IgD-negative memory B cell (primary cell): Measurements from ENCODE around the gene BRD9. TPM values are rescaled to one million over a fixed set of nuclear protein-coding genes. Genes with fewer than 3 reads are reported as not detected.
"Not testable (repeated sequence)": the region's sequence is repeated elsewhere in the genome, so short reads cannot be mapped to it uniquely, and the experiment has no call there.

Experiments used
- H3K27ac Mint-ChIP-seq, 3 donors: one replicate each; pipeline ENCODE4 v1.8.0; 2020 to 2022; ENCODE audit warnings: mild to moderate bottlenecking in 3 of 3, mixed read lengths in 3 of 3, moderate library complexity in 1 of 3
- H3K27me3 Mint-ChIP-seq: one replicate; pipeline ENCODE4 v1.8.0; 2021; ENCODE audit warnings: mixed read lengths
- H3K36me3 Mint-ChIP-seq: one replicate; pipeline ENCODE4 v1.8.0; 2020; ENCODE audit warnings: mild to moderate bottlenecking, mixed read lengths
- H3K4me1 Mint-ChIP-seq, 3 donors: one replicate each; pipeline ENCODE4 v1.8.0; 2020 to 2022; ENCODE audit warnings: mixed read lengths in 3 of 3, mild to moderate bottlenecking in 1 of 3
- H3K4me3 Mint-ChIP-seq, 4 donors: one replicate each; pipeline ENCODE4 v1.8.0; 2020 to 2022; ENCODE audit warnings: mild to moderate bottlenecking in 4 of 4, mixed read lengths in 4 of 4, moderate library complexity in 3 of 4
- H3K9me3 Mint-ChIP-seq, 3 donors: one replicate each; pipeline ENCODE4 v1.8.0; 2020 to 2021; ENCODE audit warnings: mixed read lengths in 3 of 3, mild to moderate bottlenecking in 1 of 3
- polyA plus RNA-seq: library from polyadenylated mRNA; unstranded; fragments of 300-500 nt; fragmentation: Illumina TruSeq; gene quantifications from one replicate; pipeline ENCODE4 v1.2.3, GENCODE V29; 2021

Gene BRD9
- polyA plus RNA-seq, 1 donor from 2014 or later, result 19.3 TPM

DNA sequence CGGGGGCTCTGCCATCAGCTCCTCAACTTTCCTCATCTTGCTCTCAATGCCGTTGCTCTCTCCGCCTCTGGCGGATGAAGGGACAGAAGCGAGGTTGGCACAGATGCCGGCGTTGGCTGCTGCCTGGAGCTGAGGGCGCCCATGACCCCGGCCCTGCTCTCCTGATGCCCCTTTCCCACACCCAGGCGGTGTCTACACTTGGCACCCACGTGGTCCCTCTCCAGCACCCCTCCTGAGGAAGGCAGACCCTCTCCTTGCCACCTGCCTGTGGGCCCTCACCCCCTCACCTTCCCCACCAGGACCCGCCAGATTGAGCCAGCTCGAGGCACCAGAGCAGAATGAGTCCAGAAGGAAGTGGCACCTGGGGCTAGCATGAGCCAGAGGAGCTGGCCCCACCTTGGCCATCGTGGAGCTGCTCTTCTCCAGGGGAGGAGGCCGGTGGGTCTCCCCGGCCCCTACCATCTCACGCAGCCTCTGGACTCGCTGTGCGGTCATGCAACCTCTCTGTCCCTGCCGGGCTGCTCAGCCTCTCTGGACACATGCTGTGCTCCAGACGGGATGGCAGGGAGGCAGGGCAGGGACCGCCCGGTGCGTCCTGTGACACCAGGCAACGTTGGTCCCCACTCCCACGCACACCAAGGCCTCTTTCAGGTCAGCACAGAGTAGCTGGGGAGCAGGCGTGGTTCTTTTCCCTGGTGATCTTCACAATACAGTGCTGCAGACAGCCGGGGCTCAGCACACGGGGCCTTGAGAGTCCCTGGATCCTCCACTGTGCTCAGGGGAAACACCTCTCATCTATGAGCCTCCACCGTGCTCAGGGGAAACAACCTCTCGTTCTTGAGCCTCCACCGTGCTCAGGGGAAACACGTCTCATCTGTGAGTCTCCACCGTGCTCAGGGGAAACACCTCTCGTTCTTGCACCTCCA is 46.7 kb downstream of the BRD9 start:
- not testable (repeated sequence) for H3K4me1 Mint-ChIP-seq, H3K27me3 Mint-ChIP-seq, H3K4me3 Mint-ChIP-seq, H3K36me3 Mint-ChIP-seq, H3K27ac Mint-ChIP-seq, H3K9me3 Mint-ChIP-seq

DNA sequence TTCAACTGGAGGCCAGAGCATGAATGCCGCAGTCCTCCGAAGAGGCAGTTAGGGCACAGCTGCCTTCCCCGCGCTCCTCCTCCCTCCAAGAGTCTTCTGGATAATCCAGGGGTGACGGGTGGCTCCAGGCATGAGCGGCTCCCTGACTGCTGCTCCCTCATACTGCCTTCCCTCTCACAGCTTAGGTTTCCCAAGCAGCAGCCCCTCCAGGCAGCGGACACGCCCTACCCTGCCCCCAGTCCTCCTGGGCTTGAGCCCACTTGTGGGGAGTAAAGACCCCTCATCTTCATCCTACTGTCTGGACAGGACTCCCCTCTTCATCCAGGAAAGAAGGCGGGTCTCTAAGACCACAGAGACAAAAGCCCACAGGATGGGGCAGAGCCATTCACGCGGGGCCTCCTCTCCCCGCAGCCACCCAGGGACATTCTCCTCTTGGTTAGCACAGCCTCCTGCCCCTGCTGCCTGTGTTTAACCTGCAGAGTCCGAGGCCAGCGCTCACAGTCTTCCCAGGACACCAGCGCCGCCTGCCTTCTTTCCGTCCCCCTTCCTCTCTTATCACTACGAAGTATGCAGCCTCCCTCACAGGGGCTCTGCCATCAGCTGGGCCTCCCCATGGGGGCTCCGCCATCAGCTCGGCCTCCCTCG is 47.4 kb downstream of the BRD9 start:
- not testable (repeated sequence) for H3K27me3 Mint-ChIP-seq, H3K9me3 Mint-ChIP-seq, H3K27ac Mint-ChIP-seq, H3K4me3 Mint-ChIP-seq, H3K36me3 Mint-ChIP-seq, H3K4me1 Mint-ChIP-seq

DNA sequence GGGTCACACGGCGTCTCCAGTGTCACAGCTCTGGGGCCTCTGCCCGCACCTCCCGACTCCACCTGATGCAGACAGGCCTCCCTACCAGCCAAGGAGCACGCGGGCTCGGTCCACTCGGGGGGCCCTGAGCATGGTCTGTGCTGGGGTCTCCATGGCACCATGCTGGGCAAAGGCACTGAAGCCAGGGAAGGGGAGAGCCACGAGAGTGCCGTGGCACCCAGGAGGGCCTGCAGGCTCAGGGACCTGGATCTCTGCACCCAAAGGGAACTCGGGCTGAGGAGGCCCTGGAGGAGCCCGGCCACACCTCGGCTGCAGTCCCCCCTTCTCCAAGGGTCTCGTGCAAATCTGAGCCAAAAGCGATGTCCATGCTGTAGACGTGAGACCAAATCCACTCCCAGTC is 48.2 kb downstream of the BRD9 start:
- H3K4me3 Mint-ChIP-seq, H3K27me3 Mint-ChIP-seq, H3K9me3 Mint-ChIP-seq, H3K36me3 Mint-ChIP-seq, H3K27ac Mint-ChIP-seq, H3K4me1 Mint-ChIP-seq: not testable (repeated sequence)

GRCh38 chr5:843926-844325 is 48.7 kb downstream of the BRD9 start:
- peak overlapping the region in 1 of 4 donors; percentile 68 for H3K4me3 Mint-ChIP-seq
- not testable (repeated sequence) for H3K9me3 Mint-ChIP-seq, H3K36me3 Mint-ChIP-seq, H3K4me1 Mint-ChIP-seq, H3K27ac Mint-ChIP-seq, H3K27me3 Mint-ChIP-seq

DNA sequence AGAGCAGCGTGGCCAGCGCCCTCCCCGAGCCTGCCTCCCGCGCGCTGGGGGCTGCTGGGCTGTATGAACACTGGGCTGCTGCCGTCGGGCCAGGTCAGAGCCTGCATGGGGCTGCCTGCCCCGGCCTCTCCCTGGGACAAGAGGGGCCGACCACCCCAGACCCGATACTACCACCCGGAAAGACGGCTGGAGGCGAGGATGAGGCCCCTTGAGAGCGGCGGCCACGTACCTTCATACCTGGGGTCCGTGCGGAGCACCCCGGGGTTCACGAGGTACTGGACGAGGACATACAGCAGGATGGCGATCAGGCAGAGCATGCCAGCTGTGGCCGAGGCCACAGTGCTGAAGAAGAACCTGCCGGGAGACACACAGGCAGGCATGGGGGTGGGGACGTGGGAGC is 49.2 kb downstream of the BRD9 start:
- not testable (repeated sequence) for H3K27me3 Mint-ChIP-seq, H3K4me1 Mint-ChIP-seq, H3K36me3 Mint-ChIP-seq, H3K9me3 Mint-ChIP-seq, H3K27ac Mint-ChIP-seq, H3K4me3 Mint-ChIP-seq

DNA sequence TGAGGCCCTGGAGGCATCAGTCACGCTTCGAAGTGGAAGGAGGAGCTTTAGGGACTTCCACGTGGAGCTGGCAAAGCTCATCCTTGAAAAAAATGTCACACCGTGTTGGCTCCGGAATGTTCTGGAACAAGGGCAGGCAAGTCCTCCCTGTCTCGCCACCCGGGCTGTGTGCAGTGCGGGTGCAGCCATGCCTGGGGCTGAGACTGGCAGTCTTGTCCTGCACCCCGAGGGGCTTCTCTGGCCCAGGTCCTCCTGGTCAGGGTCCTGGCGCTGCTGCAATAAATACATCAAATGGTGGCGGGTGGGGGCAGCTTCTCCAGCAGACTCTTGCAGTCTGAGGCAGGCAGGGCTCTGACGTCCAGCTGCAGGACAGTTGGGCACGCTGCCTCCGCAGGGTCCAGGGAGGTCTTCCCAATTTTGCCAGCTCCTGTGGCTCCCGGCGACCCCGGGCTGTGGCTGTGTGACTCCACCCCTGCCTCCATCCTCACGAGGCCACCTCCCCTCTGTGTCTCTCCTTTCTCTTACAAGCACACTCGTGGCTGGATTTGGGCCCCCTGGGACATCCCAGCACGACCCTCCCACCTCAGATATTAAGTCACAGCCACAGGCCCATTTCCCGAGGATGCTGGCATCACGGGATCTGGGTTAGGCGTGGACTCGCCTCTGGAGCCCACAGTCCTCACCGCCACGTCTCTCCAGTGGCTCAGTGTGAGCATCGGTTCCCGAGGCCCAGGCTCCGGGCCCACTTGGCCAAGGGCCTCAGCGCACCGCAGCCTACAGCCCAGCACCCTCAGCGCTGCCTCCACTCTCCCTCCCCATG is 50.0 kb downstream of the BRD9 start:
- H3K4me3 Mint-ChIP-seq, H3K9me3 Mint-ChIP-seq, H3K27me3 Mint-ChIP-seq, H3K27ac Mint-ChIP-seq, H3K36me3 Mint-ChIP-seq, H3K4me1 Mint-ChIP-seq: not testable (repeated sequence)

GRCh38 chr5:841531-842401 is 50.8 kb downstream of the BRD9 start:
- not testable (repeated sequence) for H3K4me1 Mint-ChIP-seq, H3K9me3 Mint-ChIP-seq, H3K27ac Mint-ChIP-seq, H3K36me3 Mint-ChIP-seq, H3K4me3 Mint-ChIP-seq, H3K27me3 Mint-ChIP-seq

GRCh38 chr5:840974-841435 is 51.6 kb downstream of the BRD9 start:
- not testable (repeated sequence) for H3K27me3 Mint-ChIP-seq

DNA sequence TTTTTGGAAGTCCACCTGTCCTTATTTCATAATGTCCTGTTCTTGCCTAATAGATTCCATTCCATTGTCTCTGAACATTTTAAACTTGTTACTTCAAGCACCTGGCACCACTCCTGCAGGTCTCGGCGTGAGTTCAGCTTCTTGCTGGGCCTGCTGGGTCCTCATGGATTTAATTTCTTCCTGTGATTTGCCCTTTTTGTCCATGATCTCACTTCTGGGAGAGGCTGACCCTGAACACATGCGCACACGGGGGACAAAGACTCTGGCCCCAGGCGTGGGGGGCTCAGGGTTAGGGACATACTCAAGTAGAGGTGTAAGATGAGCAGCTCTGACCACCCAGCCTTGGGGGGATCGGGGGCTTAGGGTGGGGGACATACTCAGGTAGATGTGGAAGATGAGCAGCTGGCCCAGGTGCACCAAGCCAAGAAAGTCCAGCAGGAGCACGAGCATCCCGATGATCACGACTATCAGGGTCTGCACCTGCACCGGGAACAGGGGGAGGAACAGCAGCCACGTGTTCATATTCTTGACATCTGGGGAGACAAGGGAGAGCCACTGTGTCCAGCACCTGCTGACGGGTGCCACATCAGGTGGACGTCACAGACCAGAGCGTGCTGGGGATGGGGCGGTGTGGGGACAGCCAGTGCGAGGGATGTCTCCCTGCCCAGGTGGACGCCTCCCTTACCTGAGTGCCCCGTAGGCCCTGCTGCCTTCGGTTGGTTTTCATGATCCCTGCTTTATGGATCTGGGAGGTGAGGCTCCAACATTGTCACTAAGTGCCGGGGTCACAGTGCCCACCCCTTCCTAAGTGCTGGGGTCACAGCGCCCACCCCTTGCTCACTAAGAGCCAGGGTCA is 52.3 kb downstream of the BRD9 start:
- H3K36me3 Mint-ChIP-seq, H3K9me3 Mint-ChIP-seq, H3K4me1 Mint-ChIP-seq, H3K27me3 Mint-ChIP-seq, H3K27ac Mint-ChIP-seq, H3K4me3 Mint-ChIP-seq: not testable (repeated sequence)

More at GRCh38 chr5:840974-841435, 51.6 kb downstream of the BRD9 start:
- H3K36me3 Mint-ChIP-seq, H3K27ac Mint-ChIP-seq, H3K9me3 Mint-ChIP-seq, H3K4me1 Mint-ChIP-seq, H3K4me3 Mint-ChIP-seq: not testable (repeated sequence)

DNA sequence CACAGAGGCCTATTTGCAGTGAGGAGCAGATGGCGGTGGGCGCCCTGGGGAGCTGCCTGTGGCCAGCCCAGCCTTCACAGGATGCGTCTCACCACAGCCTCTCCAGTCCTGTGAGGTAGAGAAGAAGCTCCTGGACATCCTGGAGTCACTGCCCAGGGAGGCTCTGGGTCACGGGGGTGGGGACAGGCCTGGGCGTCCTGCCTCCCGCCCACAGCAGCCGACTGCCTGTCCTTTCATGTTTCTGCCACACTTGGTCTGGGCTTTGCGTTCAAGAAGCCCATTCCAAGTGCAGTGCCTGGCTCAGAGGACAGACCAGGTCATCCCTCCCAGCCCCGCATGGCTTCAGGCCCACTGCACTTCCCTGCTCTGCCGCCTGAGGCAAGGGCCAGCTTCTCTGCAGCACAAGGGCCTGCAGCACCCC is 54.2 kb downstream of the BRD9 start:
- not testable (repeated sequence) for H3K9me3 Mint-ChIP-seq, H3K27ac Mint-ChIP-seq, H3K27me3 Mint-ChIP-seq, H3K4me1 Mint-ChIP-seq, H3K36me3 Mint-ChIP-seq, H3K4me3 Mint-ChIP-seq

DNA sequence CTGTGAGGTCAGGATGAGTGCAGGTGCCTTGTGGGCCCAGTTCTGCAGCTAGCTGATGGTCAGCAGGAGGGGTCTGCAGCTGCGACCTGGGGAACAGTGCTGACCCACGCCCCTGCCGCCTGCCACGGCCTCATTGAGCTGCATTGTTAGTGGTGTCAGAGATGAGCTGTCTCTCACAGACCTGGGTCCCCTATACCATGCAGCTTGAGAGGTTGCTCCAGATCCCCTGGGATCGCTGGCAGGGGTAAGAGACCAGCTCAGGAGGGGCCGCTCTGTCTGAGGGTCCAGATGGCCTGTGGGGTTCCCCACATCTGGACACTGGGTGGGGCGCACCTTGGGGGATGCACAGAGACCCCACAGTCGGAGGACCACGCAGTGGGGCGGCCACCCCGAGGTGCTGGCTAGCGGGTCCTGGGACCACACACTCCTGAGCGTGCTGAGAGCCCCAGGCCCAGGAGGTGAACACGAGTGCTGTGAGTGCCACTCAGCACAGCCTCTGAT is 54.9 kb downstream of the BRD9 start:
- H3K27ac Mint-ChIP-seq, H3K4me1 Mint-ChIP-seq, H3K36me3 Mint-ChIP-seq, H3K27me3 Mint-ChIP-seq, H3K4me3 Mint-ChIP-seq, H3K9me3 Mint-ChIP-seq: not testable (repeated sequence)

DNA sequence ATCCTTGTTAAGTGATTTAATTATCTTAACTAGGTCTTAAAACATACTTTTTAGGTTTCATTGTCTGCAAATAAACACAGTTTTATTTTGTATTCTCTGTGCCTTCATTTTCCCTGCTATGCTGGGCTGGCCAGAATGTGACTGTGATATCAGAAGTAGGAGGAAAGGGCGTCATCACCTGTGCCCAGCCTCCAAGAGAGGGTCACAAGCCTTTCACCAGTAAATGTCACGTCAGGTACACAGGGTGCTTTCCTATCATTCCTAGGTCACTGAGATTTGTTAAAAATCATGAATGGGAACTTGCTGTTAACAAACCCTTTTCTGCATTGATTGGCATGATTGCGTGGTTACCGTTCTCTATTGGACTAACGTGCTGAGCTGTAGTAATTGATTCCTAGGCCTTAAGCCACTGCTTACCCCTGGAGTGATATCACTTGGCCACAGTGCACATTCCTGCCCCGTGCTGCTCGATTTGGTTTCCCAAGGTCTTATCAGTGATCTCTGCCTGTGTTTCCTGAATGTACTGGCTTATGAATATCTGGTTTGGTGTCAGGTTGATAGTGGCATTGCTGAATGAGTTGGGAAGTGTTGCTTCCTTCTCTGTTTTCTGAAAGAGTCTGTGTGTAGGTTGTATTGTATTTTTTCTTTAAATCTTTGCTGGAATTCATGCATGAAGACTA is 56.5 kb downstream of the BRD9 start:
- not testable (repeated sequence) for H3K27me3 Mint-ChIP-seq, H3K9me3 Mint-ChIP-seq, H3K36me3 Mint-ChIP-seq, H3K4me1 Mint-ChIP-seq
- peak overlapping the region in 1 of 3 donors; percentile 29 for H3K27ac Mint-ChIP-seq
- H3K4me3 Mint-ChIP-seq, result peak overlapping the region in 1 of 4 donors; percentile 43

- H3K4me3 Mint-ChIP-seq, H3K36me3 Mint-ChIP-seq, H3K27me3 Mint-ChIP-seq, H3K9me3 Mint-ChIP-seq, H3K4me1 Mint-ChIP-seq, H3K27ac Mint-ChIP-seq: not testable (repeated sequence)
These were observed 58.6 kb downstream of the BRD9 start for GRCh38 chr5:834013-834412.

DNA sequence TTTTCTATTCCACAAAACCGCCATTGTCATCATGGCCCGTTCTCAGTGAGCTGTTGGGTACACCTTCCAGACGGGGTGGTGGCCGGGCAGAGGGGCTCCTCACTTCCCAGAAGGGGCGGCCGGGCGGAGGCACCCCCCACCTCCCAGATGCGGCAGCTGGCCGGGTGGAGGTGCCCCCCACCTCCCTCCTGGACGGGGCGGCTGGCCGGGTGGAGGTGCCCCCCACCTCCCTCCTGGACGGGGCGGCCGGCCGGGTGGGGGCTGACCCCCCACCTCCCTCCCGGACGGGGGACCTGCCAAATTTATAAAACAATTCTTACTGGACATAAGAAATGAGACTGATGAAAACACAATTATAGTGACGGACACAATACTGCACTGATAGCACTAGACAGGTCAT is 64.4 kb downstream of the BRD9 start:
- H3K27me3 Mint-ChIP-seq, H3K9me3 Mint-ChIP-seq, H3K36me3 Mint-ChIP-seq, H3K4me1 Mint-ChIP-seq, H3K27ac Mint-ChIP-seq, H3K4me3 Mint-ChIP-seq: not testable (repeated sequence)
